ENCODE measurements around the gene HOXD10. TPM values are rescaled to one million over a fixed set of nuclear protein-coding genes. Genes with fewer than 3 reads are reported as not detected.

HOXD10 gene
- total and polyA plus RNA-seq, 4 donors, result 0.92 to 15.5 (median 0.98) TPM; not detected in 1

- Histone ChIP-seq H3K4me1 (ENCODE audit: control insufficient read depth, insufficient read depth, low read length) (peaks cover 39% of the 10 kb centered on the region), H3K27me3 (ENCODE audit: control insufficient read depth, insufficient read depth, low read length) (peaks cover 99% of the 10 kb centered on the region), H3K4me3 (ENCODE audit: low read depth, low read length) (peak overlapping the region; percentile 27), H3K27ac (ENCODE audit: low read depth, low read length) (peak overlapping the region; percentile 73), H3K9me3 (ENCODE audit: control insufficient read depth, insufficient read depth, low read length) (no peaks in the 10 kb centered on the region), H3K36me3 (ENCODE audit: control insufficient read depth, insufficient read depth, low read length) (no peaks in the 10 kb centered on the region)
- 12% methylated on average over 23 of the region's 26 CpGs for WGBS (ENCODE audit: insufficient coverage)
- peak in 1 of 6 donors; percentile 22 for DNase-seq (ENCODE audit: low read depth in 4 of 6, low spot score in 6 of 6)
Observed at GRCh38 chr2:176114120-176114929, 2.3 kb upstream of the HOXD10 start.

DNA sequence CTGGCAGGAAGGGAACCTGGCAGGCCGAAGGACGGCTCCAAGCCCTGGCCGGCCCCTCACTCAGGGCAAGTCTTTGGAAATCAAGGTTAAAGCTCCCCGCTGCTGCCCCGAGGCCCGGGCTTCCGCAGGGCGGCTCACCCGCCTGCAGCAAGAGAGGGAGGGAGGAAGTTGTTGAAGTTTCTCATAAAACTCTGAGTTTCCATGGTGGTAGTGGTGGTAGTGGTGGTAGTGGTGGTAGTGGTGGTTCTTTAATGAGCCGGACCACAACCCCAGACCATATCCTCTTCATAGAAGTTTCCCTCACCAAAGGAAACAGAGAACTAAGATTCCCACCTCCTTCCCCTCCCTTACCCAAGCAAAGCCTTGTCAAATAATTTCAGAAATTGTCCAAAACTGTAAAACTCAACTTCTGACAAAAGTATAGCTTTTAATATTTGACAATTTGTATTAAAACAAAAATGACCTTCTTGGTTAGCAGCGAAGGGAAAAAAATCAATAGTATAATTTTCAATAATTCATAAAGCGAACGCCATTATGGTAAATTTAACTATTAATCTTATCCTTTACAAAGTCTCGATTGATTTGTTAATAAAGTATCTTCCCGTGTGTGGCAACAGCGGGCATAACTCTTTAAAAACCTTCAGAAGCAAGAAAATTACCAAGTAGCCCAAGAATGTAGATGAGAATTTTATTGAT, 1.5 kb upstream of the HOXD10 start:
- 1% methylated on average over 5 of the region's 16 CpGs for WGBS (ENCODE audit: insufficient coverage)
- Histone ChIP-seq H3K36me3 (ENCODE audit: control insufficient read depth, insufficient read depth, low read length) (no peaks in the 10 kb centered on the region), H3K4me3 (ENCODE audit: low read depth, low read length) (no peak overlapping the region), H3K4me1 (ENCODE audit: control insufficient read depth, insufficient read depth, low read length) (peaks cover 39% of the 10 kb centered on the region), H3K27me3 (ENCODE audit: control insufficient read depth, insufficient read depth, low read length) (peaks cover 99% of the 10 kb centered on the region), H3K9me3 (ENCODE audit: control insufficient read depth, insufficient read depth, low read length) (no peaks in the 10 kb centered on the region), H3K27ac (ENCODE audit: low read depth, low read length) (peak overlapping the region; percentile 80)
- DNase-seq (ENCODE audit: low read depth in 4 of 6, low spot score in 6 of 6), result peak in 1 of 6 donors; percentile 53

DNA sequence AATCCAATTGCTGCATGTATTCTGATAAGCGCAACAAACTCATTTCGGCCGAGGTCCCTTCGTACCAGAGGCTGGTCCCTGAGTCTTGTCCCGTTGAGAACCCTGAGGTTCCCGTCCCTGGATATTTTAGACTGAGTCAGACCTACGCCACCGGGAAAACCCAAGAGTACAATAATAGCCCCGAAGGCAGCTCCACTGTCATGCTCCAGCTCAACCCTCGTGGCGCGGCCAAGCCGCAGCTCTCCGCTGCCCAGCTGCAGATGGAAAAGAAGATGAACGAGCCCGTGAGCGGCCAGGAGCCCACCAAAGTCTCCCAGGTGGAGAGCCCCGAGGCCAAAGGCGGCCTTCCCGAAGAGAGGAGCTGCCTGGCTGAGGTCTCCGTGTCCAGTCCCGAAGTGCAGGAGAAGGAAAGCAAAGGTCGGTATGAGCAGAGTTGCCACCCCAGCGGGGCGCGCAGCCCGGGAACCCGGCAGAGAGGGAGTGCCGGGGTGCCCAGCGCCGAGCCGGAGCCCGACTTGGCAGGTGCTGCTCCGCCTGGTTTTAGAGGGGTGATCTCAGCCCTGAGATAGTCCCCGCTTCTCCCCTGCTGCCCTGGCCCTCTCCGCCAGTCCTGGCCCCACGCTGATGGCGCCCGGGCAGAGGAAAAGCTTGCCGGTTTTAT, 714 bp downstream of the HOXD10 start:
- H3K4me1 ChIP-seq (ENCODE audit: control insufficient read depth, insufficient read depth, low read length), result peaks cover 39% of the 10 kb centered on the region
- H3K4me3 ChIP-seq (ENCODE audit: low read depth, low read length), result peak overlapping the region; percentile 35
- no peak for DNase-seq (ENCODE audit: low read depth in 4 of 6, low spot score in 6 of 6)
- no peaks in the 10 kb centered on the region for H3K36me3 ChIP-seq (ENCODE audit: control insufficient read depth, insufficient read depth, low read length)
- 17% methylated on average over 40 of the region's 40 CpGs for WGBS (ENCODE audit: insufficient coverage)
- peak overlapping the region; percentile 57 for H3K27ac ChIP-seq (ENCODE audit: low read depth, low read length)
- peaks cover 99% of the 10 kb centered on the region for H3K27me3 ChIP-seq (ENCODE audit: control insufficient read depth, insufficient read depth, low read length)
- H3K9me3 ChIP-seq (ENCODE audit: control insufficient read depth, insufficient read depth, low read length), result no peaks in the 10 kb centered on the region

- WGBS (ENCODE audit: insufficient coverage), result 6% methylated on average over 9 of the region's 11 CpGs
- DNase-seq (ENCODE audit: low read depth in 4 of 6, low spot score in 6 of 6), result peak in 1 of 6 donors; percentile 14
- H3K36me3 ChIP-seq (ENCODE audit: control insufficient read depth, insufficient read depth, low read length), result no peaks in the 10 kb centered on the region
- peaks cover 36% of the 10 kb centered on the region for H3K4me1 ChIP-seq (ENCODE audit: control insufficient read depth, insufficient read depth, low read length)
- peak overlapping the region; percentile 57 for H3K27ac ChIP-seq (ENCODE audit: low read depth, low read length)
- H3K27me3 ChIP-seq (ENCODE audit: control insufficient read depth, insufficient read depth, low read length), result peaks cover 97% of the 10 kb centered on the region
- no peaks in the 10 kb centered on the region for H3K9me3 ChIP-seq (ENCODE audit: control insufficient read depth, insufficient read depth, low read length)
- H3K4me3 ChIP-seq (ENCODE audit: low read depth, low read length), result peak overlapping the region; percentile 35
Observed at GRCh38 chr2:176117823-176118371, 1.3 kb downstream of the HOXD10 start.

GRCh38 chr2:176118601-176119339, 2.2 kb downstream of the HOXD10 start:
- Histone ChIP-seq H3K27me3 (ENCODE audit: control insufficient read depth, insufficient read depth, low read length) (peaks cover 95% of the 10 kb centered on the region), H3K9me3 (ENCODE audit: control insufficient read depth, insufficient read depth, low read length) (no peaks in the 10 kb centered on the region), H3K36me3 (ENCODE audit: control insufficient read depth, insufficient read depth, low read length) (no peaks in the 10 kb centered on the region), H3K27ac (ENCODE audit: low read depth, low read length) (peak overlapping the region; percentile 59), H3K4me1 (ENCODE audit: control insufficient read depth, insufficient read depth, low read length) (peaks cover 42% of the 10 kb centered on the region), H3K4me3 (ENCODE audit: low read depth, low read length) (peak overlapping the region; percentile 6)
- WGBS (ENCODE audit: insufficient coverage), result 8% methylated on average over 16 of the region's 24 CpGs
- peak in 1 of 6 donors; percentile 75 for DNase-seq (ENCODE audit: low read depth in 4 of 6, low spot score in 6 of 6)

GRCh38 chr2:176120364-176121189, 4.0 kb downstream of the HOXD10 start:
- Histone ChIP-seq H3K4me3 (ENCODE audit: low read depth, low read length) (no peak overlapping the region), H3K9me3 (ENCODE audit: control insufficient read depth, insufficient read depth, low read length) (no peaks in the 10 kb centered on the region), H3K27me3 (ENCODE audit: control insufficient read depth, insufficient read depth, low read length) (peaks cover 95% of the 10 kb centered on the region), H3K36me3 (ENCODE audit: control insufficient read depth, insufficient read depth, low read length) (peaks cover 7% of the 10 kb centered on the region), H3K4me1 (ENCODE audit: control insufficient read depth, insufficient read depth, low read length) (peaks cover 58% of the 10 kb centered on the region), H3K27ac (ENCODE audit: low read depth, low read length) (peak overlapping the region; percentile 29)
- DNase-seq (ENCODE audit: low read depth in 4 of 6, low spot score in 6 of 6), result peak in 1 of 6 donors; percentile 48
- 26% methylated on average over 9 of the region's 13 CpGs for WGBS (ENCODE audit: insufficient coverage)

- H3K4me1 ChIP-seq (ENCODE audit: control insufficient read depth, insufficient read depth, low read length), result peaks cover 51% of the 10 kb centered on the region
- DNase-seq (ENCODE audit: low read depth in 4 of 6, low spot score in 6 of 6), result peak in 1 of 6 donors; percentile 64
- H3K27ac ChIP-seq (ENCODE audit: low read depth, low read length), result peak overlapping the region; percentile 29
- no peaks in the 10 kb centered on the region for H3K9me3 ChIP-seq (ENCODE audit: control insufficient read depth, insufficient read depth, low read length)
- H3K36me3 ChIP-seq (ENCODE audit: control insufficient read depth, insufficient read depth, low read length), result peaks cover 7% of the 10 kb centered on the region
- WGBS (ENCODE audit: insufficient coverage), result 6% methylated on average over 44 of the region's 53 CpGs
- peaks cover 92% of the 10 kb centered on the region for H3K27me3 ChIP-seq (ENCODE audit: control insufficient read depth, insufficient read depth, low read length)
- peak overlapping the region; percentile 6 for H3K4me3 ChIP-seq (ENCODE audit: low read depth, low read length)
Observed at GRCh38 chr2:176121190-176122051, 4.8 kb downstream of the HOXD10 start.
